GM12878 (cell line): Measurements from ENCODE around the gene EPO. TPM values are rescaled to one million over a fixed set of nuclear protein-coding genes. Genes with fewer than 3 reads are reported as not detected.

Source experiments
- ATAC-seq: fragments of 200-7000 bp; cut with Tn5 transposase; 3 replicates; pipeline ENCODE4 v1.9.1; 2020; ENCODE audit warnings: mild to moderate bottlenecking, moderate library complexity
- BruUV-seq: library from RNA; stranded (reverse); fragments of 400-500 nt; replicated peaks from 2 replicates; lab custom pipeline; 2021; lab: Mats Ljungman, UMichigan
- CTCF ChIA-PET: fragments of 300-600 bp; sonication (Branson Sonifier 250); formaldehyde crosslinking; extraction: SDS; loops from one replicate; lab custom pipeline; 2021; ENCODE audit warnings: inconsistent platforms; lab: Yijun Ruan, JAX
- POLR2A ChIA-PET: fragments of 350-600 bp; formaldehyde crosslinking; extraction: SDS; loops from one replicate; lab custom pipeline; 2021; ENCODE audit warnings: inconsistent platforms; lab: Charles Lee
- RAD21 ChIA-PET: fragments of 300-600 bp; sonication (Branson Sonifier 250); formaldehyde crosslinking; loops from one replicate; lab custom pipeline; 2023; ENCODE audit warnings: antibody characterized with exemption; ENCODE audit not compliant: unreplicated experiment; lab: Charles Lee
- SMC1A ChIA-PET: fragments of 300-600 bp; sonication (Branson Sonifier 250); formaldehyde crosslinking; loops from one replicate; lab custom pipeline; 2023; ENCODE audit not compliant: unreplicated experiment, uncharacterized antibody; lab: Charles Lee
- DNase-seq: peaks from one replicate; pipeline ENCODE4 v3.0.0-alpha.2; 2011; ENCODE audit warnings: low read depth, low spot score
- FAIRE-seq: peaks from 3 replicates; lab custom pipeline; 2011; peaks lifted over from hg19 to GRCh38; lab: Jason Lieb, UNC
- H2AFZ ChIP-seq: 2 replicates; pipeline ENCODE4 v1.6.0; 2011; ENCODE audit warnings: low read depth, low read length, control low read depth; ENCODE audit not compliant: control insufficient read depth
- H3K27ac ChIP-seq: 2 replicates; pipeline ENCODE4 v1.5.1; 2011; ENCODE audit warnings: control low read depth; ENCODE audit not compliant: control insufficient read depth, insufficient read depth
- H3K27me3 ChIP-seq, 2 experiments: replicated peaks in 1 of 2; 2 replicates each; pipeline versions ENCODE4 v1.6.0 to v1.6.1; 2011; ENCODE audit warnings: low read length in 1 of 2; ENCODE audit not compliant: control insufficient read depth in 2 of 2, insufficient read depth in 2 of 2
- H3K36me3 ChIP-seq, 2 experiments: 2 replicates each; pipeline ENCODE4 v1.5.1; 2011; ENCODE audit warnings: low read length in 1 of 2; ENCODE audit not compliant: control insufficient read depth in 2 of 2, insufficient read depth in 2 of 2
- H3K4me1 ChIP-seq: 2 replicates; pipeline ENCODE4 v1.6.1; 2011; ENCODE audit warnings: mild to moderate bottlenecking, low read length, moderate library complexity, mixed read lengths; ENCODE audit not compliant: control insufficient read depth, insufficient read depth
- H3K4me2 ChIP-seq: 2 replicates; pipeline ENCODE4 v1.6.0; 2011; ENCODE audit warnings: control low read depth; ENCODE audit not compliant: control insufficient read depth, insufficient read depth
- H3K4me3 ChIP-seq: fragments of 200-600 bp; sonication (generic); 2 replicates; pipeline ENCODE4 v1.5.1; 2016
- H3K79me2 ChIP-seq: 2 replicates; pipeline ENCODE4 v1.6.0; 2011; ENCODE audit warnings: low read length; ENCODE audit not compliant: control insufficient read depth, insufficient read depth
- H3K9ac ChIP-seq: 2 replicates; pipeline ENCODE4 v1.8.0; 2011; ENCODE audit warnings: low read length, control low read depth, mixed read lengths; ENCODE audit not compliant: control insufficient read depth, insufficient read depth
- H3K9me3 ChIP-seq: replicated peaks from 3 replicates; pipeline ENCODE4 v1.5.1; 2011; ENCODE audit warnings: mild to moderate bottlenecking, low read length; ENCODE audit not compliant: control insufficient read depth, insufficient read depth
- H4K20me1 ChIP-seq: 2 replicates; pipeline ENCODE4 v1.6.0; 2011; ENCODE audit not compliant: control insufficient read depth, insufficient read depth
- CHD2 ChIP-seq: IDR thresholded peaks from 2 replicates; pipeline ENCODE4 v1.6.1; 2011; ENCODE audit warnings: low read depth, low read length, improper control_type of control experiment, borderline replicate concordance
- KDM1A ChIP-seq: fragments of 200-600 bp; sonication (generic); IDR thresholded peaks from 2 replicates; pipeline ENCODE4 v1.6.1; 2016; ENCODE audit warnings: borderline replicate concordance
- POLR2A ChIP-seq: IDR thresholded peaks from 2 replicates; pipeline ENCODE4 v1.6.1; 2011; ENCODE audit warnings: low read depth, mild to moderate bottlenecking, low read length
- POLR2AphosphoS2 ChIP-seq: IDR thresholded peaks from 2 replicates; pipeline ENCODE4 v1.6.1; 2011; ENCODE audit warnings: low read depth, mild to moderate bottlenecking, low read length, improper control_type of control experiment, moderate library complexity
- POLR2AphosphoS5 ChIP-seq: IDR thresholded peaks from 2 replicates; pipeline ENCODE4 v1.6.1; 2011; ENCODE audit warnings: mild to moderate bottlenecking, low read length, inconsistent platforms
- SPI1 ChIP-seq: IDR thresholded peaks from 2 replicates; pipeline ENCODE4 v1.6.1; 2011; ENCODE audit warnings: low read depth, mild to moderate bottlenecking, low read length, moderate library complexity, borderline replicate concordance; ENCODE audit not compliant: insufficient read depth
- WGBS: methylation state at CpG from one replicate; pipeline ENCODE4 v1.1.6; 2016; ENCODE audit warnings: low lambda C conversion rate; ENCODE audit not compliant: insufficient replicate concordance, insufficient coverage; ENCODE audit errors: missing lambda C conversion rate; 5-methylcytosine and 5-hydroxymethylcytosine counted together
- in situ Hi-C: fragments of 300-500 bp; cut with MboI; formaldehyde crosslinking; loops from 9 replicates; pipeline ENCODE4 v1.14.3; 2018; ENCODE audit warnings: mixed read lengths
- intact Hi-C: fragments of 100-400 bp; cut with micrococcal nuclease; formaldehyde crosslinking; loops from one replicate; pipeline ENCODE4 v1.14.2; 2022; ENCODE audit not compliant: unreplicated experiment
- polyA plus RNA-seq, 11 experiments: library from polyadenylated mRNA; depleted of rRNA in 4 of 11; unstranded in 6 of 11; stranded (reverse) in 5 of 11; fragments of >200 nt; fragmentation: Nextera tagmentation in 4 of 11; fragmentation: Illumina TruSeq in 1 of 11; extraction: Ambion mirVana in 4 of 11; extraction: Trizol in 1 of 11; gene quantifications; 1 replicate in 1 of 11; 2 replicates in 10 of 11; pipeline versions ENCODE4 v1.2.1 to v1.2.3, GENCODE V29; 2011 to 2016; ENCODE audit warnings: inconsistent platforms in 2 of 11, missing spikeins in 2 of 11, low read depth in 1 of 11
- total RNA-seq, 4 experiments: library from RNA; depleted of rRNA in 3 of 4; stranded (reverse); fragments of >200 nt in 3 of 4; fragmentation: Illumina TruSeq in 1 of 4; extraction: Trizol in 1 of 4; gene quantifications; 2 replicates each; pipeline versions ENCODE4 v1.2.1 to v1.2.3, GENCODE V29; 2013 to 2021

The EPO gene
- total and polyA plus RNA-seq, 10 of the 15 experiments (the other 5 are each of a cell fraction or from before 2014, with no cell fraction given): 0.06 to 0.19 TPM; not detected in 8

DNA sequence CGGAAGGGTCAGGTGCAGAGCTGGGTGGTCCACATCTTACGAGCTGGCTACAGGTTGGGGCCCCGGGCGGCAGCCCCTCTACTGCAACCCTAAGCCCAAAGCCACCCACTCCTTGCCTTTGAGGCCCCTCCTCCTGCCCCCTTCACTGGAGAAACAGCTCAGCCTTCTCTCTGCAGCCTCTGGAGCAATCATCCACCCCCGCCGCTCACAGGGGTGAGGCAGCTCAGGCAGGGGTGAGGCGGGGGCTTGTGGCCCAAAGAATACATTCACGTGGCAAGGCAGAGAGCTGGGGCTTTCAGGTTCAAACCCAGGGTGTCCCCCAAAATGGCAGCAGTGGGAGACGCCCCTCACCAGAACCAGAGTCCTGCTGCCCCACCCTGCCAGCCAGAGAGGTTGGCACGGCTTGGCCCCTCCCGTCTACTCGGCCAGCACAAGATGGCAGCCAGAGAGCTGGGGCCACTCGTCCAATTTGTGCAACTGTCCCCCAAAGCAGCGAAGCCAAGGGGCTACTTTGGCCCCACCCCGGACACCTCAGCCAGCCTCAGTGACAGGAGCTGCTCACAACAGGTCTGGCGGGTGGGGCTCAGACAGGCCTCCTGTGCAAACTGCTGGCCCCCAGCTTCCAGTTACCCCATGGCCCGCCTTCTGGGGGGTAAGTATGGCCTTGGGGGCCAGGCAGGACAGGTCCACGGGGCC, 39.5 kb upstream of the EPO start:
- in situ Hi-C loops: loop anchor here (25.0 kb wide), 1 partner anchor 218 kb away; the partner anchor contains the start of gene SPACDR

GRCh38 chr7:100681491-100682227, 38.6 kb upstream of the EPO start:
- TF ChIP-seq KDM1A (no peak), POLR2A (peak; percentile 67; the same call in 1 of the 2 replicates)
- RAD21 ChIA-PET: no interaction called here
- H3K9ac ChIP-seq: no peak overlapping the region
- H3K4me1 ChIP-seq: no peaks in the 10 kb centered on the region
- FAIRE-seq (no peak), DNase-seq (no peak), ATAC-seq (no peak)
- POLR2A ChIA-PET: interaction anchor here (0.5 kb wide), 1 partner anchor 22 kb away, joined by 3 read pairs; no protein-coding TSS in a partner anchor
- no peak overlapping the region for H2AFZ ChIP-seq
- H3K79me2 ChIP-seq: no peaks in the 10 kb centered on the region
- in situ Hi-C loops: loop anchor here (25.0 kb wide), 1 partner anchor 219 kb away; the partner anchor contains the start of gene SPACDR
- intact Hi-C loops: no loop called here
- no peak overlapping the region for H3K4me3 ChIP-seq
- CTCF ChIA-PET: interaction anchor here (0.6 to 6.3 kb wide), 4 partner anchors 9 to 69 kb away, joined by 3 to 57 read pairs (median 5); partner anchors contain the start of genes MOSPD3 and POP7
- BruUV-seq: no TSS peak
- peaks cover 4 to 59% of the 10 kb centered on the region in 2 experiments; a peak in 3 of 4 replicates for H3K36me3 ChIP-seq
- H3K9me3 ChIP-seq: no peaks in the 10 kb centered on the region
- no peak overlapping the region for H3K4me2 ChIP-seq
- SMC1A ChIA-PET: no interaction called here
- 77% methylated on average over 29 of the region's 29 CpGs for WGBS
- no peaks in the 10 kb centered on the region for H4K20me1 ChIP-seq
- no peaks in the 10 kb centered on the region for H3K27me3 ChIP-seq
- H3K27ac ChIP-seq: no peak overlapping the region

More for the DNA sequence above, 39.5 kb upstream of the EPO start:
- no peak for FAIRE-seq
- ChIA-PET POLR2A (interaction anchor here (0.5 kb wide), 1 partner anchor 23 kb away, joined by 3 read pairs; no protein-coding TSS in a partner anchor), CTCF (interaction anchor here (0.6 to 6.3 kb wide), 3 partner anchors 10 to 68 kb away, joined by 3 to 57 read pairs (median 5); partner anchors contain the start of genes MOSPD3 and POP7), RAD21 (no interaction called here), SMC1A (interaction anchor here (1.0 kb wide), 1 partner anchor 12 kb away, joined by 3 read pairs; no protein-coding TSS in a partner anchor)
- no TSS peak for BruUV-seq
- Histone ChIP-seq H3K9me3 (no peaks in the 10 kb centered on the region), H3K36me3 (peaks cover 4 to 56% of the 10 kb centered on the region in 2 experiments; a peak in 3 of 4 replicates), H2AFZ (no peak overlapping the region), H3K27me3 (no peaks in the 10 kb centered on the region), H3K79me2 (peaks cover 4% of the 10 kb centered on the region), H4K20me1 (no peaks in the 10 kb centered on the region), H3K9ac (no peak overlapping the region), H3K4me2 (no peak overlapping the region), H3K4me1 (no peaks in the 10 kb centered on the region), H3K4me3 (no peak overlapping the region), H3K27ac (no peak overlapping the region)
- DNase-seq: no peak
- ATAC-seq: no peak
- intact Hi-C loops: no loop called here
- WGBS: 89% methylated on average over 18 of the region's 18 CpGs
- TF ChIP-seq POLR2AphosphoS2 (peak; percentile 30; the same call in 1 of the 2 replicates), CHD2 (no peak), POLR2A (peak; percentile 72; the same call in 1 of the 2 replicates), SPI1 (no peak), POLR2AphosphoS5 (peak; percentile 68; the same call in 1 of the 2 replicates)
